Uterus (tissue), 2 donors: Measurements from ENCODE around the gene PRIM2.
"Not testable (repeated sequence)": the region's sequence is repeated elsewhere in the genome, so short reads cannot be mapped to it uniquely, and the experiment has no call there.

ENCODE experiments used
- POLR2A ChIP-seq, 2 donors: fragments of 450-650 bp; IDR thresholded peaks; one replicate each; pipeline ENCODE4 v1.6.1; 2016; ENCODE audit warnings: antibody characterized with exemption in 2 of 2, mild to moderate bottlenecking in 1 of 2, moderate library complexity in 1 of 2
- TF ChIP-seq, protein P1 (sequence below), 4 experiments: fragments of 200-600 bp in 2 of 4; fragments of 450-650 bp in 2 of 4; sonication (generic) in 2 of 4; IDR thresholded peaks; one replicate each; pipeline ENCODE4 v1.5.1; 2016 to 2019; ENCODE audit warnings: antibody characterized with exemption in 4 of 4, mild to moderate bottlenecking in 2 of 4, moderate library complexity in 1 of 4

DNA sequence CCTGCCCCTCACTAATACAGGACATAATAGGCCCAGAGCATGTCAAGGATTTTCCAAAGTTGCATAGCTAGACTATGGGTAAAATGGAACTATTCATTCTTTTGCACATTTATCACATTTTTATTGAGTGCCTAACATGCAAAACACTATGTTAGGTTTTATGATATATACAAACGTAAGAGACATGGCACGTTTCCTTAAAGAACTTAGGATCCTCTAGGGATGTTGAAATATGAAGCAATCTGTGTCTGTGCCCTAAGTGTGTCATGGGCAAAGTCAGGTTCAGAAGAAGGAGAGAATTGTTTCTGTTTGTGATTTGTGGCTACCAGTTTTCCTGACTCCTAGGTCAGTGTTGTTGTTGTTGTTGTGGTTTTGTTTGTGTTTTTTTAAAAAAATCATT is 158.2 kb downstream of the PRIM2 start:
- TF ChIP-seq, protein P1, sequence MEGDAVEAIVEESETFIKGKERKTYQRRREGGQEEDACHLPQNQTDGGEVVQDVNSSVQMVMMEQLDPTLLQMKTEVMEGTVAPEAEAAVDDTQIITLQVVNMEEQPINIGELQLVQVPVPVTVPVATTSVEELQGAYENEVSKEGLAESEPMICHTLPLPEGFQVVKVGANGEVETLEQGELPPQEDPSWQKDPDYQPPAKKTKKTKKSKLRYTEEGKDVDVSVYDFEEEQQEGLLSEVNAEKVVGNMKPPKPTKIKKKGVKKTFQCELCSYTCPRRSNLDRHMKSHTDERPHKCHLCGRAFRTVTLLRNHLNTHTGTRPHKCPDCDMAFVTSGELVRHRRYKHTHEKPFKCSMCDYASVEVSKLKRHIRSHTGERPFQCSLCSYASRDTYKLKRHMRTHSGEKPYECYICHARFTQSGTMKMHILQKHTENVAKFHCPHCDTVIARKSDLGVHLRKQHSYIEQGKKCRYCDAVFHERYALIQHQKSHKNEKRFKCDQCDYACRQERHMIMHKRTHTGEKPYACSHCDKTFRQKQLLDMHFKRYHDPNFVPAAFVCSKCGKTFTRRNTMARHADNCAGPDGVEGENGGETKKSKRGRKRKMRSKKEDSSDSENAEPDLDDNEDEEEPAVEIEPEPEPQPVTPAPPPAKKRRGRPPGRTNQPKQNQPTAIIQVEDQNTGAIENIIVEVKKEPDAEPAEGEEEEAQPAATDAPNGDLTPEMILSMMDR (IDR thresholded peaks at IDR 0.05), result not testable (repeated sequence)
- TF ChIP-seq POLR2A (IDR thresholded peaks at IDR 0.05), result not testable (repeated sequence)
